Neural progenitor cell (in vitro differentiated cells): Measurements from ENCODE around the gene TIRAP. TPM values are rescaled to one million over a fixed set of nuclear protein-coding genes. Genes with fewer than 3 reads are reported as not detected.

Experiments
- DNase-seq: peaks from one replicate; pipeline ENCODE4 v3.0.0-alpha.2; 2016; ENCODE audit warnings: low spot score
- H2AFZ ChIP-seq: fragments of 200-600 bp; sonication (generic); replicated peaks from 2 replicates; pipeline ENCODE4 v1.6.1; 2016; ENCODE audit warnings: antibody characterized with exemption
- H3F3A ChIP-seq: fragments of 200-600 bp; sonication (generic); 2 replicates; pipeline ENCODE4 v1.6.1; 2016; ENCODE audit warnings: antibody characterized with exemption, low read depth
- H3K27ac ChIP-seq: fragments of 200-600 bp; sonication (generic); 2 replicates; pipeline ENCODE4 v1.5.1; 2016; ENCODE audit warnings: mild to moderate bottlenecking
- H3K27me3 ChIP-seq: fragments of 200-600 bp; sonication (generic); 2 replicates; pipeline ENCODE4 v1.6.1; 2016; ENCODE audit warnings: mild to moderate bottlenecking, moderate library complexity
- H3K36me3 ChIP-seq: fragments of 200-600 bp; sonication (generic); 2 replicates; pipeline ENCODE4 v1.5.1; 2016
- H3K4me1 ChIP-seq: fragments of 200-600 bp; sonication (generic); 2 replicates; pipeline ENCODE4 v1.6.1; 2016; ENCODE audit warnings: mixed run types
- H3K4me2 ChIP-seq: fragments of 200-600 bp; sonication (generic); 2 replicates; pipeline ENCODE4 v1.6.1; 2016
- H3K4me3 ChIP-seq: fragments of 200-600 bp; sonication (generic); 2 replicates; pipeline ENCODE4 v1.5.1; 2016
- H3K79me2 ChIP-seq: fragments of 200-600 bp; sonication (generic); 2 replicates; pipeline ENCODE4 v1.6.1; 2016; ENCODE audit warnings: low read depth
- H3K9ac ChIP-seq: fragments of 200-600 bp; sonication (generic); 2 replicates; pipeline ENCODE4 v1.6.1; 2016
- H3K9me3 ChIP-seq: fragments of 200-600 bp; sonication (generic); 2 replicates; pipeline ENCODE4 v1.5.1; 2016; ENCODE audit warnings: low read depth
- H4K20me1 ChIP-seq: fragments of 200-600 bp; sonication (generic); 2 replicates; pipeline ENCODE4 v1.6.1; 2016; ENCODE audit warnings: low read depth
- H3K27ac Mint-ChIP-seq: 3 replicates; pipeline ENCODE4 v1.8.0; 2021; ENCODE audit warnings: mixed read lengths
- H3K27me3 Mint-ChIP-seq: 2 replicates; pipeline ENCODE4 v1.8.0; 2022; ENCODE audit warnings: low read depth, mild to moderate bottlenecking, inconsistent platforms, moderate library complexity, mixed read lengths; ENCODE audit not compliant: insufficient read depth
- H3K36me3 Mint-ChIP-seq: 3 replicates; pipeline ENCODE4 v1.8.0; 2021; ENCODE audit warnings: mixed read lengths
- H3K4me1 Mint-ChIP-seq: 3 replicates; pipeline ENCODE4 v1.8.0; 2021; ENCODE audit warnings: mixed read lengths
- H3K4me3 Mint-ChIP-seq: 3 replicates; pipeline ENCODE4 v1.8.0; 2021; ENCODE audit warnings: mild to moderate bottlenecking, moderate library complexity, mixed read lengths
- H3K9me3 Mint-ChIP-seq: 3 replicates; pipeline ENCODE4 v1.8.0; 2020; ENCODE audit warnings: mixed read lengths
- EZH2 ChIP-seq: fragments of 200-600 bp; sonication (generic); IDR thresholded peaks from 2 replicates; pipeline ENCODE4 v1.6.1; 2017; ENCODE audit warnings: antibody characterized with exemption, mild to moderate bottlenecking, moderate library complexity
- EZH2phosphoT487 ChIP-seq: fragments of 200-600 bp; sonication (generic); IDR thresholded peaks from 2 replicates; pipeline ENCODE4 v1.6.1; 2017; ENCODE audit warnings: antibody characterized with exemption
- total RNA-seq: library from RNA; depleted of rRNA; stranded (reverse); fragments of >200 nt; gene quantifications from 2 replicates; pipeline ENCODE4 v1.2.3, GENCODE V29; 2015; ENCODE audit warnings: low replicate concordance
- TF ChIP-seq, protein P1 (sequence below): fragments of 200-600 bp; sonication (generic); IDR thresholded peaks from 2 replicates; pipeline ENCODE4 v1.5.1; 2017; ENCODE audit warnings: antibody characterized with exemption, mild to moderate bottlenecking

TIRAP gene
- total RNA-seq, 1 donor from 2014 or later, result 5.3 TPM

DNA sequence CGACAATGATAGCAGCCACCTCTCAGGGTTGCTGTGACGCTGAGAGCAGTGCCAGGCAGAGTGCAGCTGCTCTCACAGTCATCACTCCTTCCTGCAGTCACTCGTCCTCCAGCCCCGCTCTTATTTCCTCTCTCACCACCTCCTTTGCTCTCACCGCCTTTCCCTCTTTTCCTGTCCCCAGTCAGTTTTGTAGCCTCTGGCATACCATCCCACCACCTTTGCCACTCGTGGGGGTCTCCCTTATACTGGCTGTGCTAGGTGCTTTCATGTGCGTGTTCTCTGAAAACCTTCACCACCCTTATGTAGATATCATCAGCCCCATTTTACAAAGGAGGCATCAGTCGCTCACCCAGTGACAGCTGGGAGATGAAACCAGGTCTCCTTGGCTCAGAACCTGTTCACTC, 53.2 kb downstream of the TIRAP start:
- H3K4me2 ChIP-seq, result no peak overlapping the region
- DNase-seq, result no peak
- H3K36me3 ChIP-seq, result no peaks in the 10 kb centered on the region
- no peaks in the 10 kb centered on the region for H3K9me3 Mint-ChIP-seq
- peaks cover 8% of the 10 kb centered on the region for H3F3A ChIP-seq
- peaks cover 8% of the 10 kb centered on the region for H3K27me3 Mint-ChIP-seq
- H3K27me3 ChIP-seq, result no peaks in the 10 kb centered on the region
- H3K27ac Mint-ChIP-seq, result peak overlapping the region; percentile 11
- H3K4me1 ChIP-seq, result peaks cover 24% of the 10 kb centered on the region
- H2AFZ ChIP-seq, result no peak overlapping the region
- no peak overlapping the region for H3K4me3 Mint-ChIP-seq
- no peaks in the 10 kb centered on the region for H3K9me3 ChIP-seq
- no peaks in the 10 kb centered on the region for H3K79me2 ChIP-seq
- peaks cover 22% of the 10 kb centered on the region for H4K20me1 ChIP-seq
- no peak for TF ChIP-seq EZH2phosphoT487
- TF ChIP-seq EZH2, result no peak
- TF ChIP-seq, protein P1, sequence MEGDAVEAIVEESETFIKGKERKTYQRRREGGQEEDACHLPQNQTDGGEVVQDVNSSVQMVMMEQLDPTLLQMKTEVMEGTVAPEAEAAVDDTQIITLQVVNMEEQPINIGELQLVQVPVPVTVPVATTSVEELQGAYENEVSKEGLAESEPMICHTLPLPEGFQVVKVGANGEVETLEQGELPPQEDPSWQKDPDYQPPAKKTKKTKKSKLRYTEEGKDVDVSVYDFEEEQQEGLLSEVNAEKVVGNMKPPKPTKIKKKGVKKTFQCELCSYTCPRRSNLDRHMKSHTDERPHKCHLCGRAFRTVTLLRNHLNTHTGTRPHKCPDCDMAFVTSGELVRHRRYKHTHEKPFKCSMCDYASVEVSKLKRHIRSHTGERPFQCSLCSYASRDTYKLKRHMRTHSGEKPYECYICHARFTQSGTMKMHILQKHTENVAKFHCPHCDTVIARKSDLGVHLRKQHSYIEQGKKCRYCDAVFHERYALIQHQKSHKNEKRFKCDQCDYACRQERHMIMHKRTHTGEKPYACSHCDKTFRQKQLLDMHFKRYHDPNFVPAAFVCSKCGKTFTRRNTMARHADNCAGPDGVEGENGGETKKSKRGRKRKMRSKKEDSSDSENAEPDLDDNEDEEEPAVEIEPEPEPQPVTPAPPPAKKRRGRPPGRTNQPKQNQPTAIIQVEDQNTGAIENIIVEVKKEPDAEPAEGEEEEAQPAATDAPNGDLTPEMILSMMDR, result no peak
- no peak overlapping the region for H3K9ac ChIP-seq
- H3K4me3 ChIP-seq, result no peak overlapping the region
- H3K27ac ChIP-seq, result peak overlapping the region; percentile 13
- peaks cover 27% of the 10 kb centered on the region for H3K4me1 Mint-ChIP-seq
- H3K36me3 Mint-ChIP-seq, result peaks cover 6% of the 10 kb centered on the region

DNA sequence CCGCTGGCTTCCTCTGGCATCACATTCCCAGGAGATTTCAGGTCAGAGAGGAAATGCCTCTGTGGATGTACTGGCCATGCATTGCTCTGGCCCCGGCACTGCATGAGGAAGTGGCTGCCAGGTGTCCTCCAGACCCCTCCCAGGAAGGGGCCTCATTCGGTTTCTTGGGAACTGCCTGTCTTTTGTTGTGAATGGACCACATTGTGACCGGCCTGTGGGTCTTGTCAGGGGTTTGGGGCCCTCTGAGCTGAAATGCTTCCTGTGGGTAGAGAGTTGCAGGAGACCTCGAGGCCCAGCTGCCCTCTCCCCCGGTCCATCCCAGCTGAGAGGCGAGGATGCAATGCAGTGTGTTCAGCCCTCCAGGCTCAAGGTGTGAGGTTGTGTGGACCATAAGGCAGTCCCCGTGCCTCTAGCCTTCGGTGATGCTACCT, 53.8 kb downstream of the TIRAP start:
- Histone ChIP-seq H3K9me3 (no peaks in the 10 kb centered on the region), H3K9ac (no peak overlapping the region), H3F3A (peaks cover 8% of the 10 kb centered on the region), H3K27me3 (no peaks in the 10 kb centered on the region), H2AFZ (no peak overlapping the region), H3K4me2 (no peak overlapping the region), H4K20me1 (peaks cover 22% of the 10 kb centered on the region), H3K4me1 (peaks cover 24% of the 10 kb centered on the region), H3K4me3 (no peak overlapping the region), H3K36me3 (no peaks in the 10 kb centered on the region), H3K27ac (peak overlapping the region; percentile 13), H3K79me2 (no peaks in the 10 kb centered on the region)
- Mint-ChIP-seq H3K27ac (peak overlapping the region; percentile 11), H3K4me3 (no peak overlapping the region), H3K9me3 (no peaks in the 10 kb centered on the region), H3K4me1 (peaks cover 29% of the 10 kb centered on the region), H3K27me3 (peaks cover 8% of the 10 kb centered on the region), H3K36me3 (peaks cover 10% of the 10 kb centered on the region)
- TF ChIP-seq, protein P1, result no peak
- TF ChIP-seq EZH2 (no peak), EZH2phosphoT487 (no peak)
- DNase-seq, result no peak

DNA sequence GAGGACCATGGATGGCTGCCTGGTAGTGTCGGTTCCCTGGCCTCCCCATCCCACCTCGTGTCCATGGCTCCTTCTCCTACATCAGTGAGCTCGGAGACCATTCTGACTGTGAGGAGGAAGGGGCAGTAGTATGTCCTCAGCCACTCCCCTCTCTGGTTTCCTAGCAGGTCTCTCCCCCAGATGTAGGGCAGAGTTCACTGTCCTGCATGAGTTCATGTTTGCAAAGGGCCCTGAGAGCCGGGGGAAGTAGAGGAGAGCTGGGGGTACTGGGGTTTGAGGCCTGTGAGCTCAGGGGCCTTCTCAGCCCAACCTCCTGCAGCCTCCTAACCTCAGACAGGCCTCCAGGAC, 54.2 kb downstream of the TIRAP start:
- Histone ChIP-seq H3K9ac (no peak overlapping the region), H3F3A (peaks cover 8% of the 10 kb centered on the region), H3K27me3 (no peaks in the 10 kb centered on the region), H3K4me3 (no peak overlapping the region), H4K20me1 (peaks cover 22% of the 10 kb centered on the region), H2AFZ (no peak overlapping the region), H3K4me2 (no peak overlapping the region), H3K36me3 (no peaks in the 10 kb centered on the region), H3K79me2 (no peaks in the 10 kb centered on the region), H3K27ac (no peak overlapping the region), H3K9me3 (no peaks in the 10 kb centered on the region), H3K4me1 (peaks cover 24% of the 10 kb centered on the region)
- TF ChIP-seq EZH2phosphoT487 (no peak), EZH2 (no peak)
- TF ChIP-seq, protein P1, result no peak
- no peak for DNase-seq
- peaks cover 14% of the 10 kb centered on the region for H3K36me3 Mint-ChIP-seq
- H3K4me3 Mint-ChIP-seq, result no peak overlapping the region
- H3K27ac Mint-ChIP-seq, result no peak overlapping the region
- H3K4me1 Mint-ChIP-seq, result peaks cover 29% of the 10 kb centered on the region
- peaks cover 8% of the 10 kb centered on the region for H3K27me3 Mint-ChIP-seq
- no peaks in the 10 kb centered on the region for H3K9me3 Mint-ChIP-seq
